HEK293 (cell line): ENCODE data around the gene TSR3.

ENCODE experiments used
- ZNF747 ChIP-seq: fragments of 450-650 bp; formaldehyde crosslinking; IDR thresholded peaks from 2 replicates; pipeline ENCODE4 v1.5.1; 2016; ENCODE audit warnings: missing biosample characterization, missing genetic modification characterization
- TF ChIP-seq, protein P1 (sequence below): fragments of 450-650 bp; formaldehyde crosslinking; IDR thresholded peaks from 2 replicates; pipeline ENCODE4 v1.5.1; 2016; ENCODE audit warnings: missing biosample characterization, missing genetic modification characterization

DNA sequence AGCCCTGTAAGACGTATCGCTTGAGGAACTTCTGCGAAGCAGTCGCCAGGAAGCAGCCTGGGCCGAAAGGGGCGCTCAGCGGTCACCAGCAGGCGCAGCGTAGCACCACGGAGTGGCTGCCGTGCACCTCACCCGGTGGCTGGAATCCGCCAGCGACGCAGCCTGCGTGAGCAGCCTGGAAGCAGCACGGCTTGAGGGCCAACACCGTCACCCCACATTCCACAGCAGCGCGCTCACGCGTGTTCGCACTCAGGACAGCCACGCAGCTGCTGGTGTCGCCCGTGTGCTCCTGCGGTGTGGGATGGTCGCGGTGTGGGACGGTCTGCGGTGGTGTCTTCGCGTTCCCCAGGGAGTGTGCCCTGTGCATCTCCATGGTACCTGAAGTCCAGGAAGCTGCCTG, 32.6 kb downstream of the TSR3 start:
- TF ChIP-seq ZNF747 (tag by site-specific recombination): no peak
- TF ChIP-seq, protein P1, sequence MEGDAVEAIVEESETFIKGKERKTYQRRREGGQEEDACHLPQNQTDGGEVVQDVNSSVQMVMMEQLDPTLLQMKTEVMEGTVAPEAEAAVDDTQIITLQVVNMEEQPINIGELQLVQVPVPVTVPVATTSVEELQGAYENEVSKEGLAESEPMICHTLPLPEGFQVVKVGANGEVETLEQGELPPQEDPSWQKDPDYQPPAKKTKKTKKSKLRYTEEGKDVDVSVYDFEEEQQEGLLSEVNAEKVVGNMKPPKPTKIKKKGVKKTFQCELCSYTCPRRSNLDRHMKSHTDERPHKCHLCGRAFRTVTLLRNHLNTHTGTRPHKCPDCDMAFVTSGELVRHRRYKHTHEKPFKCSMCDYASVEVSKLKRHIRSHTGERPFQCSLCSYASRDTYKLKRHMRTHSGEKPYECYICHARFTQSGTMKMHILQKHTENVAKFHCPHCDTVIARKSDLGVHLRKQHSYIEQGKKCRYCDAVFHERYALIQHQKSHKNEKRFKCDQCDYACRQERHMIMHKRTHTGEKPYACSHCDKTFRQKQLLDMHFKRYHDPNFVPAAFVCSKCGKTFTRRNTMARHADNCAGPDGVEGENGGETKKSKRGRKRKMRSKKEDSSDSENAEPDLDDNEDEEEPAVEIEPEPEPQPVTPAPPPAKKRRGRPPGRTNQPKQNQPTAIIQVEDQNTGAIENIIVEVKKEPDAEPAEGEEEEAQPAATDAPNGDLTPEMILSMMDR (tag by site-specific recombination): no peak
